Ishikawa (cell line): ENCODE data around the gene ACKR3.

Experiments used
- NFIC ChIP-seq: IDR thresholded peaks from 2 replicates; pipeline ENCODE4 v1.6.1; 2012
- RAD21 ChIP-seq: IDR thresholded peaks from 2 replicates; pipeline ENCODE4 v1.6.1; 2012; ENCODE audit warnings: low read depth
- YY1 ChIP-seq: IDR thresholded peaks from 2 replicates; pipeline ENCODE4 v1.6.1; 2012; ENCODE audit warnings: low read depth

DNA sequence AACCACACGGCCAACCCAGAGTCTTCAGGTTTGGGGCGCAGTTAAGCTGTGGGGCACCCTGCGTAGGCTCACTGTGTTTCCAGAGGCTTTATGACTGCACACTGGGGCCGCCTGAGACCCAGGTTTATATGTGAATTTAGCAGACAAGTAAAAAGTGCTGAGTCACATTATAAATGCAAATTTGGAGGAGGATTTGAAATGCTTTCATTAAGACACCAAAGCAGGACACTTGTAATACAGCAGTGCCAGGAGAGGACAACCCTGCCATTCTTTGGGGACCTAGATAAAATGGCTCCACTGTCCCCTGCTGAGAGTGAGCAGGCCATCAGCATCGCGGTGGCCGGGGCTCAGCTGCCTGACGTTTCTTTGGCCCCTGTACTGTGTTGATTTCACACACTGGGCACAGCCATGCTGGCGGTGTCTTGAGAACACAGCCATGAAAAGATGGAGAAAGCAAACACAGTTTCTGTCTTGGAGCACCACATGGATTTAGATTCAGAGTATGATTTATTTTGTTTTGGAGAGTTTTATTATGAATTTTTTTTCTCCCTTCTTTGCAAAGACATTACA is 10.2 kb downstream of the ACKR3 start:
- no peak for TF ChIP-seq YY1
- TF ChIP-seq NFIC: no peak
- no peak for TF ChIP-seq RAD21
